Muscle layer of duodenum (tissue), 2 donors: ENCODE measurements around the gene NRIP3.
"Not testable (repeated sequence)": the region's sequence is repeated elsewhere in the genome, so short reads cannot be mapped to it uniquely, and the experiment has no call there.

ENCODE experiments used
- H3K27ac ChIP-seq: one replicate; pipeline ENCODE4 v1.7.0; 2013; ENCODE audit warnings: mild to moderate bottlenecking, low read length
- H3K27me3 ChIP-seq: one replicate; pipeline ENCODE4 v1.7.0; 2013; ENCODE audit warnings: low read depth, mild to moderate bottlenecking, control low read depth, low read length
- H3K36me3 ChIP-seq, 2 donors: one replicate each; pipeline ENCODE4 v1.7.0; 2013; ENCODE audit warnings: low read length in 2 of 2, control low read depth in 1 of 2, mild to moderate bottlenecking in 1 of 2; ENCODE audit not compliant: insufficient read depth in 2 of 2, control insufficient read depth in 1 of 2
- H3K4me1 ChIP-seq, 2 donors: one replicate each; pipeline ENCODE4 v1.7.0; 2013; ENCODE audit warnings: low read length in 2 of 2, mild to moderate bottlenecking in 2 of 2, control low read depth in 1 of 2, moderate library complexity in 1 of 2; ENCODE audit not compliant: insufficient read depth in 2 of 2, control insufficient read depth in 1 of 2
- H3K4me3 ChIP-seq, 2 donors: one replicate each; pipeline ENCODE4 v1.7.0; 2013; ENCODE audit warnings: low read length in 2 of 2, low read depth in 1 of 2, mild to moderate bottlenecking in 1 of 2
- H3K9me3 ChIP-seq, 2 donors: one replicate each; pipeline ENCODE4 v1.7.0; 2013; ENCODE audit warnings: low read length in 2 of 2, control low read depth in 1 of 2, mild to moderate bottlenecking in 1 of 2; ENCODE audit not compliant: control insufficient read depth in 1 of 2
- donor health status: healthy.

Gene NRIP3

GRCh38 chr11:9014826-9015225, 11.0 kb upstream of the NRIP3 start:
- Histone ChIP-seq H3K27me3 (no peaks in the 10 kb centered on the region), H3K4me3 (no peak overlapping the region), H3K36me3 (no peaks in the 10 kb centered on the region), H3K9me3 (no peaks in the 10 kb centered on the region), H3K27ac (no peak overlapping the region), H3K4me1 (peaks cover 0 to 9% of the 10 kb centered on the region in 2 donors)

GRCh38 chr11:9013373-9013772, 9.6 kb upstream of the NRIP3 start:
- Histone ChIP-seq H3K36me3 (no peaks in the 10 kb centered on the region), H3K4me1 (peaks cover 0 to 9% of the 10 kb centered on the region in 2 donors), H3K9me3 (no peaks in the 10 kb centered on the region), H3K27me3 (no peaks in the 10 kb centered on the region), H3K4me3 (no peak overlapping the region), H3K27ac (no peak overlapping the region)

- not testable (repeated sequence) for H3K27ac ChIP-seq, H3K9me3 ChIP-seq, H3K4me3 ChIP-seq, H3K4me1 ChIP-seq, H3K27me3 ChIP-seq, H3K36me3 ChIP-seq
These were observed 5.7 kb upstream of the NRIP3 start for GRCh38 chr11:9009538-9009937.

GRCh38 chr11:9008661-9009060, 4.9 kb upstream of the NRIP3 start:
- Histone ChIP-seq H3K4me1 (peaks cover 0 to under 1% of the 10 kb centered on the region in 2 donors), H3K4me3 (no peak overlapping the region), H3K27me3 (no peaks in the 10 kb centered on the region), H3K27ac (no peak overlapping the region), H3K36me3 (no peaks in the 10 kb centered on the region), H3K9me3 (no peaks in the 10 kb centered on the region)

DNA sequence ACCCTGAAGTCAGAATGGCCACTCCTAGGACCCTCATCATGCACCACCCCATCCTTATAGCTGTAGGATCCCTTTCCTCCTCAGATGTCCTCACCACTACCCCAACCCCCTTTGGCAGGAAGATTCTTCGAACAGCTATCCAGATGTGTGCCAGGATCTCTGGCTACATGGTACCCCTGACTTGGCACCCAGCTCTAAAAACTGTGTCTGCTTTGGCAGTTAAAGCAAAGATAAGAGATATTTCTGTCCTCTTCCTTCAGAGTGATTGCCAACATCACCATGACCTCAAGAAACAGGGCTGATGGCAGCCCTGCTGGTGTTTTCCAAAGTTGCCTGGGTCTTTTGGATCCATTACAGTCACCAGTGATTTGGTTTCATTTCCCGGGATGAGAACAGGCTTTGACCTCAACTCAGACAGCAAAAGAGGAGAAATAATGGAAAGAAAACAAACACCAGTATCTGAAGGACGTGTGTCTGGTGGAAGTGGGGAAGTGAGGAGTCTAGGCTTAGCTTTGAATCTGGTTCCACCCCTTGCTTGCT, 4.3 kb upstream of the NRIP3 start:
- Histone ChIP-seq H3K4me3 (no peak overlapping the region), H3K27me3 (peaks cover 5% of the 10 kb centered on the region), H3K4me1 (peaks cover 4 to 6% of the 10 kb centered on the region in 2 donors)

GRCh38 chr11:9005087-9005486, 1.3 kb upstream of the NRIP3 start:
- no peak overlapping the region for H3K27ac ChIP-seq
- peaks cover 9% of the 10 kb centered on the region for H3K27me3 ChIP-seq
- H3K9me3 ChIP-seq, result no peaks in the 10 kb centered on the region
- H3K4me1 ChIP-seq, result peaks cover 6 to 7% of the 10 kb centered on the region in 2 donors
- H3K4me3 ChIP-seq, result no peak overlapping the region
- H3K36me3 ChIP-seq, result no peaks in the 10 kb centered on the region

More for the DNA sequence above, 4.3 kb upstream of the NRIP3 start:
- Histone ChIP-seq H3K27ac (no peak overlapping the region), H3K36me3 (no peaks in the 10 kb centered on the region), H3K9me3 (no peaks in the 10 kb centered on the region)

DNA sequence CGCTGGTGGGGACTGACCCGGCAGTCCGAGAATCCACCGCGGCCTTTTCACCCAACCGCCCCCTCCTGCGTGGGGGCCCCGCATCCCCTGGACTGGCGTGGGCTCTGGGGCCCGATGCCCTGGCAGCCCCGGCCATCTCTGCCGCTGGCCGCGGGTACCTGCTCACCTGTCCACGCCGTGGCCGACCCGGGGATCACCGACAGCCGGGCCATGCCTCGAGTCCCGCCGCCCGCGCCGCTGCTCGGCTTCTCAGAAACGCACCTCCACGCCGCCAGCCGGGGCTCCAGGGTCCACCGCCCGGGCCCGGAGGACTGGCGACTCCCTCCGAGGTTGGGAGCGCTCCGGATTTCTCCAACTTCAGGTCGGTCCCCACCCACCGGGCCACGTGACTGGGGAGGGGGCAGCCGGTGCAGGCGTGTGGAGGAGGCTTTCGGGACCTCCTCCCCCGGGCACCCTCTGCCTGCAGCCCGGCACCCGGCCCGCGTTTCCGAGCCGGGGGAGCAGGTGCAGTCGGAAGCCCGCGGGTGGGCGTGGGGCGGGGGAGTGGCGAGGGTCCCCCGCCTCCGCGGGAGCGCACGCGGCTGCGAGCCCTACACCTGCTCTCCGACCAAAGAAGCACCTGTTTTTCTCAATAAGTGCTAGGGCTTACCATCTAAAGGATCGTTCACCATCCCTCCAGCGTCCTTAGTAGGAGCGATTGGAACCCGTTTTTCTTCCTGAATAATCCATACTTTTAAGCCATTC, 554 bp upstream of the NRIP3 start:
- no peaks in the 10 kb centered on the region for H3K36me3 ChIP-seq
- H3K9me3 ChIP-seq, result no peaks in the 10 kb centered on the region
- peak overlapping the region in 1 of 2 donors; percentile 66 for H3K4me3 ChIP-seq
- peaks cover 9% of the 10 kb centered on the region for H3K27me3 ChIP-seq
- no peak overlapping the region for H3K27ac ChIP-seq
- H3K4me1 ChIP-seq, result peaks cover 6 to 7% of the 10 kb centered on the region in 2 donors

GRCh38 chr11:9002920-9003572, 755 bp downstream of the NRIP3 start:
- Histone ChIP-seq H3K9me3 (no peaks in the 10 kb centered on the region), H3K27ac (no peak overlapping the region), H3K4me1 (peaks cover 6 to 7% of the 10 kb centered on the region in 2 donors), H3K4me3 (peak overlapping the region; percentile 62 to 66), H3K36me3 (no peaks in the 10 kb centered on the region), H3K27me3 (peaks cover 9% of the 10 kb centered on the region)

DNA sequence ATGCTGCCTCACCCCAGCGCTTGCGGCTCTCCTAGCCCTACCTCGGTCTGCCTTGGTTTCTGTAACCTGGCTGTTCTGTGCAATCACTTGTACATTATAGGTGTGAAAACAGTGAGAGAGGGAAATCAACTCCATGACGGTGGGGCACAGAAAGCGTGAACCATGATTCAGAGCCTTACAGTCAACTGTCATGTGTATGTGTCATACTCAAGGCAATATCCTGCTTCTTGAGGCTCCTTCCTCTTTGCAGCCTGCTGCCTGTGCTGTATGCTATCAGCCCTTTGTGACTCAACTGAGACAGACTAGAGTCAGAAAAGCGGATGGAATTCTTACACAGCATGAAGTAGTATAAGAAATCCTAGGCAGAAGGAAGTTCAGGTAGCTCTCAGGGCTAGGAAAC, 2.1 kb downstream of the NRIP3 start:
- peaks cover 6 to 7% of the 10 kb centered on the region in 2 donors for H3K4me1 ChIP-seq
- H3K9me3 ChIP-seq, result no peaks in the 10 kb centered on the region
- peaks cover 9% of the 10 kb centered on the region for H3K27me3 ChIP-seq
- no peak overlapping the region for H3K4me3 ChIP-seq
- H3K36me3 ChIP-seq, result no peaks in the 10 kb centered on the region
- H3K27ac ChIP-seq, result no peak overlapping the region

- Histone ChIP-seq H3K27ac (no peak overlapping the region), H3K4me3 (no peak overlapping the region), H3K9me3 (no peaks in the 10 kb centered on the region), H3K4me1 (peaks cover 0 to 3% of the 10 kb centered on the region in 2 donors), H3K27me3 (peaks cover 4% of the 10 kb centered on the region), H3K36me3 (no peaks in the 10 kb centered on the region)
These were observed 5.8 kb downstream of the NRIP3 start for GRCh38 chr11:8998017-8998416.

- H3K9me3 ChIP-seq, result no peaks in the 10 kb centered on the region
- no peaks in the 10 kb centered on the region for H3K36me3 ChIP-seq
- no peaks in the 10 kb centered on the region for H3K4me1 ChIP-seq
- H3K27ac ChIP-seq, result no peak overlapping the region
- H3K4me3 ChIP-seq, result no peak overlapping the region
- no peaks in the 10 kb centered on the region for H3K27me3 ChIP-seq
These were observed 6.3 kb downstream of the NRIP3 start for GRCh38 chr11:8997451-8997850.
